Measurements from ENCODE around the gene EPB41. TPM values are rescaled to one million over a fixed set of nuclear protein-coding genes. Genes with fewer than 3 reads are reported as not detected.
A peak's percentile ranks its signal among the peaks of the same experiment; 100 is the strongest.

EPB41 gene
- total and polyA plus RNA-seq, 2 donors (not counting 3 experiments of a cell fraction or from before 2014, with no cell fraction given) = 22.3 to 45.7 TPM

DNA sequence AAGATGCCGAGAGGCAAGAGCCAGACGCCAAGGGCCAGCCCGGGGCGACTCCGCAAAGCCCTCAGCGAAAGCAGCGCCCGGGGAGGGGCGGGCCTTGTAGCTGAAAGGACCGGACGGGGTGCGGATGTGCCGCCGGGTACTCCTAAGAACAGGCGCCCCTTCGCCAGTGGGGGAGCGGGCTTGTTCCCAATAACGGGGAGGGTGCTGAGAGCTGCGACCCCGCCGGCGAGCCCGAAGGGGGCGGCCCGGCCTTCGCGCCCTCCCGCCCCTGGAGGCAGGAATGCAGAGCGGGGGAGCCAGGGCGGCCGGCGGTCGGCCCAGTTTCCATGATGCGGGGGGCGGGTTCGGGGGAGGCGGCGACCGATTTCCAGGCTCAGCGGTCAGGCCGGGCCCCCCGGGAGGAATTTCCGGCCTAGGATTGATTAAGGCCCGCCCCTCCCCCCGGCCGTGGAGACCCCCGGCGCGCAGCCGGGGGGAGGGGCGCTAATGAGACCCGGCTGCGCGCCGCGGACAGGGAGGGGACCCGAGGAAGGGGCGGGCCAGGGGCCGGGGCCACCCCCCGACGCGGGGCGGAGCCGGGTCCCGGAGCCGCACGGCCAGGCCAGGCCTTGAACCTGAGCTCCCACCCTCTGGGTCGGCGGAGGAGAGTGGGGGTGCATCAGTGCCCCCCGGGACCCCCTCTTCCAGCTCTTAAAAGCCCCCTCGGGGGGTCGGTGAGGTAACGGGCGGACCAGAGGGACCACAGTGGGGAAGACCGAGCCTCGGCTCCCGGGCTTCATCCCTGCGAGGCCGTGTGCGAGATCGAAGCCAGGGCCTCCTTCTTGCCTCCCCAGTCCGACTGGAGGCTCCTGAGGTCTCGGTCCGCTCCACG is 210.2 kb downstream of the EPB41 start:
- peak overlapping the region; percentile 46 for H3K27ac ChIP-seq (ENCODE audit: insufficient read depth, low read depth, low read length)
- H3K27me3 ChIP-seq (ENCODE audit: control insufficient read depth in 2 of 2, insufficient read depth in 2 of 2, low read length in 2 of 2) = peaks cover 0 to 14% of the 10 kb centered on the region in 2 experiments
- peak overlapping the region; percentile 33 to 52 (median 42) for H3K4me3 ChIP-seq (replicated peaks in 1 of 3; ENCODE audit: insufficient read depth in 1 of 3, low read depth in 1 of 3, low read length in 3 of 3)
- H3K9me3 ChIP-seq (replicated peaks; ENCODE audit: control insufficient read depth, insufficient read depth, low read length) = no peaks in the 10 kb centered on the region
- H3K9ac ChIP-seq (replicated peaks; ENCODE audit: extremely low read depth, insufficient read depth, low read length) = peak overlapping the region; percentile 80
- intact Hi-C loops (cut with micrococcal nuclease) (loop anchor here (1.0 to 5.0 kb wide), 4 partner anchors 58 to 239 kb away; partner anchors contain the start of gene SRSF4), dilution Hi-C loops (cut with MboI; ENCODE audit: extremely low pct_ligation_motif_present, low sequenced_read_pairs) (no loop called here)
- no peaks in the 10 kb centered on the region for H3K36me3 ChIP-seq (ENCODE audit: control insufficient read depth in 2 of 2, extremely low read depth in 1 of 2, insufficient read depth in 2 of 2, low read length in 2 of 2)
- H3K4me1 ChIP-seq (ENCODE audit: control insufficient read depth, extremely low read depth, insufficient read depth, low read length) = peaks cover 23% of the 10 kb centered on the region
- no peaks in the 10 kb centered on the region for H4K20me1 ChIP-seq (replicated peaks; ENCODE audit: control insufficient read depth, extremely low read depth, insufficient read depth, low read length)
- TF ChIP-seq JUN (IDR thresholded peaks at IDR 0.05; ENCODE audit: borderline replicate concordance, insufficient read depth, insufficient read length, low read depth) (no peak), POLR2A (IDR thresholded peaks at IDR 0.05; ENCODE audit: low read depth, low read length) (peak; percentile 26), POLR2AphosphoS5 (IDR thresholded peaks at IDR 0.05; ENCODE audit: insufficient read depth, low read depth, low read length) (peak; percentile 23), MYC (IDR thresholded peaks at IDR 0.05; ENCODE audit: low read depth, low read length) (no peak), EZH2 (IDR thresholded peaks at IDR 0.05; ENCODE audit: borderline replicate concordance, low read depth, low read length, severe bottlenecking) (no peak), FOS (IDR thresholded peaks at IDR 0.05; ENCODE audit: borderline replicate concordance, insufficient read depth, low read length) (no peak), GATA2 (IDR thresholded peaks at IDR 0.05; ENCODE audit: insufficient read depth, insufficient read length, low read depth, low read length) (no peak), MAX (IDR thresholded peaks at IDR 0.05; ENCODE audit: insufficient read depth, insufficient read length) (no peak)
- TF ChIP-seq, protein P1, sequence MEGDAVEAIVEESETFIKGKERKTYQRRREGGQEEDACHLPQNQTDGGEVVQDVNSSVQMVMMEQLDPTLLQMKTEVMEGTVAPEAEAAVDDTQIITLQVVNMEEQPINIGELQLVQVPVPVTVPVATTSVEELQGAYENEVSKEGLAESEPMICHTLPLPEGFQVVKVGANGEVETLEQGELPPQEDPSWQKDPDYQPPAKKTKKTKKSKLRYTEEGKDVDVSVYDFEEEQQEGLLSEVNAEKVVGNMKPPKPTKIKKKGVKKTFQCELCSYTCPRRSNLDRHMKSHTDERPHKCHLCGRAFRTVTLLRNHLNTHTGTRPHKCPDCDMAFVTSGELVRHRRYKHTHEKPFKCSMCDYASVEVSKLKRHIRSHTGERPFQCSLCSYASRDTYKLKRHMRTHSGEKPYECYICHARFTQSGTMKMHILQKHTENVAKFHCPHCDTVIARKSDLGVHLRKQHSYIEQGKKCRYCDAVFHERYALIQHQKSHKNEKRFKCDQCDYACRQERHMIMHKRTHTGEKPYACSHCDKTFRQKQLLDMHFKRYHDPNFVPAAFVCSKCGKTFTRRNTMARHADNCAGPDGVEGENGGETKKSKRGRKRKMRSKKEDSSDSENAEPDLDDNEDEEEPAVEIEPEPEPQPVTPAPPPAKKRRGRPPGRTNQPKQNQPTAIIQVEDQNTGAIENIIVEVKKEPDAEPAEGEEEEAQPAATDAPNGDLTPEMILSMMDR (IDR thresholded peaks at IDR 0.05; ENCODE audit: extremely low read depth in 1 of 2, insufficient read depth in 1 of 2, low read depth in 1 of 2, low read length in 2 of 2) = peak; percentile 55 to 72
- no TSS peak for BruUV-seq (replicated peaks)
- peak; percentile 72 for DNase-seq (ENCODE audit: low read depth, low spot score)
- peak overlapping the region; percentile 66 for H3K4me2 ChIP-seq (ENCODE audit: insufficient read depth, low read length)
- POLR2A ChIA-PET = interaction anchor here (1.3 to 2.0 kb wide), 2 partner anchors 9 to 57 kb away, joined by 3 to 9 read pairs; partner anchors contain the start of gene SRSF4
- no peaks in the 10 kb centered on the region for H3K79me2 ChIP-seq (ENCODE audit: control insufficient read depth, insufficient read depth, low read length)
- FAIRE-seq = peak; percentile 40
- H3K9me1 ChIP-seq (replicated peaks; ENCODE audit: control insufficient read depth, extremely low read depth, insufficient read depth, low read length) = no peaks in the 10 kb centered on the region
- H2AFZ ChIP-seq (ENCODE audit: low read depth, low read length) = peak overlapping the region; percentile 96
- CTCF ChIA-PET = interaction anchor here (0.6 to 2.2 kb wide), 9 partner anchors 9 to 858 kb away, joined by 3 to 11 read pairs (median 3); partner anchors contain the start of gene SRSF4

All from endothelial cell of umbilical vein (primary cell).